HepG2 (cell line): ENCODE results near the gene PGA4. TPM values are rescaled to one million over a fixed set of nuclear protein-coding genes. Genes with fewer than 3 reads are reported as not detected.
A peak's percentile ranks its signal among the peaks of the same experiment; 100 is the strongest.

Source experiments
- ARNTL ChIP-seq: sonication (generic); formaldehyde crosslinking; IDR thresholded peaks from 2 replicates; pipeline ENCODE4 v1.4.0; 2020; ENCODE audit warnings: mild to moderate bottlenecking, missing genetic modification reagents
- E2F1 ChIP-seq: sonication (generic); formaldehyde crosslinking; IDR thresholded peaks from 2 replicates; pipeline ENCODE4 v1.5.0; 2020; ENCODE audit warnings: missing genetic modification reagents
- GLMP ChIP-seq: sonication (generic); formaldehyde crosslinking; IDR thresholded peaks from 2 replicates; pipeline ENCODE4 v1.9.0; 2021; ENCODE audit warnings: missing genetic modification reagents, mild to moderate bottlenecking, borderline replicate concordance
- KIAA2018 ChIP-seq: sonication (generic); formaldehyde crosslinking; IDR thresholded peaks from 2 replicates; pipeline ENCODE4 v1.5.0; 2020; ENCODE audit warnings: mild to moderate bottlenecking, missing genetic modification reagents, borderline replicate concordance
- MEIS2 ChIP-seq: sonication (generic); formaldehyde crosslinking; IDR thresholded peaks from 2 replicates; pipeline ENCODE4 v1.9.0; 2021; ENCODE audit warnings: mild to moderate bottlenecking, missing genetic modification reagents
- RBM22 ChIP-seq: fragments of 200-400 bp; formaldehyde crosslinking; optimal IDR thresholded peaks from 2 replicates; pipeline ENCODE3; 2017; ENCODE audit warnings: mild to moderate bottlenecking, low read length, moderate library complexity
- SIX1 ChIP-seq: sonication (generic); formaldehyde crosslinking; IDR thresholded peaks from 2 replicates; pipeline ENCODE4 v1.4.0; 2020; ENCODE audit warnings: missing genetic modification reagents, borderline replicate concordance
- SPEN ChIP-seq: sonication (generic); formaldehyde crosslinking; IDR thresholded peaks from 2 replicates; pipeline ENCODE4 v1.5.1; 2020; ENCODE audit warnings: low read depth, mild to moderate bottlenecking, missing genetic modification reagents
- TFDP2 ChIP-seq: sonication (generic); formaldehyde crosslinking; IDR thresholded peaks from 2 replicates; pipeline ENCODE4 v1.4.0; 2020; ENCODE audit warnings: missing genetic modification reagents
- ZNF468 ChIP-seq: sonication (generic); formaldehyde crosslinking; IDR thresholded peaks from 2 replicates; pipeline ENCODE4 v1.8.0; 2022; ENCODE audit warnings: mild to moderate bottlenecking, moderate library complexity, missing genetic modification reagents
- ZNF563 ChIP-seq: sonication (generic); formaldehyde crosslinking; IDR thresholded peaks from 2 replicates; pipeline ENCODE4 v1.8.0; 2022; ENCODE audit warnings: mild to moderate bottlenecking, moderate library complexity, missing genetic modification reagents
- ZNF687 ChIP-seq: sonication (generic); formaldehyde crosslinking; IDR thresholded peaks from 2 replicates; pipeline ENCODE4 v1.5.1; 2020; ENCODE audit warnings: mild to moderate bottlenecking, missing genetic modification reagents, moderate library complexity
- polyA plus RNA-seq, 8 experiments: library from polyadenylated mRNA; depleted of rRNA in 3 of 8; stranded (reverse) in 7 of 8; unstranded in 1 of 8; fragments of >200 nt; fragmentation: Illumina TruSeq in 4 of 8; extraction: Trizol in 4 of 8; gene quantifications; 2 replicates each; pipeline versions ENCODE4 v1.2.1 to v1.2.3, GENCODE V29; 2011 to 2016; ENCODE audit warnings: low read depth in 4 of 8, missing spikeins in 1 of 8, mixed read lengths in 1 of 8; ENCODE audit not compliant: insufficient read depth in 1 of 8
- total RNA-seq, 5 experiments: library from RNA; depleted of rRNA; stranded (reverse); fragments of >200 nt; fragmentation: Illumina TruSeq; extraction: Trizol; gene quantifications; 2 replicates each; pipeline ENCODE4 v1.2.3, GENCODE V29; 2016; ENCODE audit warnings: low read depth in 1 of 5

Gene PGA4
- total and polyA plus RNA-seq, 2 of the 13 experiments (the other 11 are each of a cell fraction or from before 2014, with no cell fraction given), result not detected

GRCh38 chr11:61268588-61269250, 46.6 kb downstream of the PGA4 start (continued):
- no peak for TF ChIP-seq KIAA2018 (CRISPR knock-in tag)
- TF ChIP-seq SIX1 (CRISPR knock-in tag), result no peak
- TF ChIP-seq ZNF563 (CRISPR knock-in tag), result no peak
- TF ChIP-seq GLMP (CRISPR knock-in tag), result no peak
- TF ChIP-seq SPEN (CRISPR knock-in tag), result no peak
- TF ChIP-seq MEIS2 (CRISPR knock-in tag), result no peak
- TF ChIP-seq ZNF687 (CRISPR knock-in tag), result peak; percentile 29; the same call in 1 of the 2 replicates
- TF ChIP-seq TFDP2 (CRISPR knock-in tag), result no peak
- no peak for TF ChIP-seq ARNTL (CRISPR knock-in tag)
- TF ChIP-seq ZNF468, result no peak
- peak; percentile 68 for TF ChIP-seq RBM22
- no peak for TF ChIP-seq E2F1 (CRISPR knock-in tag)
